PC-9 (cell line): Measurements from ENCODE around the gene CNTNAP2. TPM values are rescaled to one million over a fixed set of nuclear protein-coding genes. Genes with fewer than 3 reads are reported as not detected.

ENCODE experiments used
- BruUV-seq: library from RNA; stranded (reverse); fragments of 400-500 nt; replicated peaks from 2 replicates; lab custom pipeline; 2021; lab: Mats Ljungman, UMichigan
- CTCF ChIA-PET: fragments of 300-600 bp; sonication (Branson Sonifier 250); formaldehyde crosslinking; loops from one replicate; lab custom pipeline; 2022; ENCODE audit warnings: antibody characterized with exemption; lab: Charles Lee
- POLR2A ChIA-PET: fragments of 300-600 bp; sonication (Branson Sonifier 250); formaldehyde crosslinking; loops from one replicate; lab custom pipeline; 2022; ENCODE audit warnings: antibody characterized with exemption; ENCODE audit not compliant: unreplicated experiment; lab: Charles Lee
- DNase-seq, 2 experiments: peaks; one replicate each; pipeline versions ENCODE4 v3.0.0 to v3.0.0-alpha.2; 2015 to 2022; ENCODE audit warnings: mixed read lengths in 1 of 2
- H2AFZ ChIP-seq: fragments of 200-600 bp; sonication (generic); 2 replicates; pipeline ENCODE4 v1.8.1; 2017; ENCODE audit warnings: antibody characterized with exemption
- H3F3A ChIP-seq: fragments of 200-600 bp; sonication (generic); 2 replicates; pipeline ENCODE4 v1.8.1; 2017; ENCODE audit warnings: antibody characterized with exemption, mild to moderate bottlenecking, low read depth; ENCODE audit not compliant: insufficient read depth
- H3K27ac ChIP-seq: fragments of 200-600 bp; sonication (generic); 2 replicates; pipeline ENCODE4 v1.6.1; 2016; ENCODE audit warnings: mixed run types
- H3K27me3 ChIP-seq: fragments of 200-600 bp; sonication (generic); 2 replicates; pipeline ENCODE4 v1.6.1; 2016; ENCODE audit warnings: low read depth, mixed run types; ENCODE audit not compliant: insufficient read depth
- H3K36me3 ChIP-seq: fragments of 200-600 bp; sonication (generic); 2 replicates; pipeline ENCODE4 v1.6.1; 2016; ENCODE audit warnings: low read depth, mixed run types
- H3K4me1 ChIP-seq: fragments of 200-600 bp; sonication (generic); replicated peaks from 2 replicates; pipeline ENCODE4 v1.6.1; 2016; ENCODE audit warnings: mixed run types; ENCODE audit not compliant: insufficient read depth
- H3K4me2 ChIP-seq: fragments of 200-600 bp; sonication (generic); 2 replicates; pipeline ENCODE4 v1.6.1; 2017; ENCODE audit warnings: mixed run types
- H3K4me3 ChIP-seq: fragments of 200-600 bp; sonication (generic); 2 replicates; pipeline ENCODE4 v1.6.1; 2016; ENCODE audit warnings: mixed run types
- H3K79me2 ChIP-seq: fragments of 200-600 bp; sonication (generic); 2 replicates; pipeline ENCODE4 v1.6.1; 2017; ENCODE audit warnings: low read depth, mixed run types
- H3K9me2 ChIP-seq: fragments of 200-600 bp; sonication (generic); 2 replicates; pipeline ENCODE4 v1.8.1; 2017; ENCODE audit warnings: mild to moderate bottlenecking; ENCODE audit not compliant: insufficient read depth
- H3K9me3 ChIP-seq: fragments of 200-600 bp; sonication (generic); 2 replicates; pipeline ENCODE4 v1.8.1; 2016; ENCODE audit warnings: low read depth; ENCODE audit not compliant: insufficient read depth
- H4K20me1 ChIP-seq: fragments of 200-600 bp; sonication (generic); 2 replicates; pipeline ENCODE4 v1.8.1; 2017; ENCODE audit not compliant: insufficient read depth
- EZH2 ChIP-seq: fragments of 200-600 bp; sonication (generic); IDR thresholded peaks from 2 replicates; pipeline ENCODE4 v1.8.0; 2017; ENCODE audit warnings: antibody characterized with exemption, low read depth
- intact Hi-C: fragments of 100-400 bp; cut with micrococcal nuclease; formaldehyde crosslinking; loops from one replicate; pipeline ENCODE4 v1.10.0; 2022; ENCODE audit not compliant: unreplicated experiment
- total RNA-seq: library from RNA; stranded (reverse); gene quantifications from 2 replicates; pipeline ENCODE4 v1.2.3, GENCODE V29; 2021
- TF ChIP-seq, protein P1 (sequence below): fragments of 200-600 bp; sonication (generic); conservative IDR thresholded peaks from 2 replicates; pipeline ENCODE4 v1.6.1; 2017; ENCODE audit warnings: mixed run types, antibody characterized with exemption, mild to moderate bottlenecking, moderate library complexity

CNTNAP2 gene
- total RNA-seq, 1 experiment from 2014 or later: not detected

GRCh38 chr7:147742301-147742700 lies 1625.7 kb downstream of the CNTNAP2 start:
- intact Hi-C loops: no loop called here
- H3K4me1 ChIP-seq: no peaks in the 10 kb centered on the region
- H3K79me2 ChIP-seq: no peaks in the 10 kb centered on the region
- no peak overlapping the region for H3K4me3 ChIP-seq
- no peak overlapping the region for H2AFZ ChIP-seq
- no peaks in the 10 kb centered on the region for H3K9me3 ChIP-seq
- CTCF ChIA-PET: no interaction called here
- H3K4me2 ChIP-seq: no peak overlapping the region
- POLR2A ChIA-PET: no interaction called here
- H3K27me3 ChIP-seq: no peaks in the 10 kb centered on the region
- H3K36me3 ChIP-seq: no peaks in the 10 kb centered on the region
- peaks cover 4% of the 10 kb centered on the region; the same call in 1 of the 2 replicates for H3K9me2 ChIP-seq
- TF ChIP-seq EZH2: no peak
- TF ChIP-seq, protein P1, sequence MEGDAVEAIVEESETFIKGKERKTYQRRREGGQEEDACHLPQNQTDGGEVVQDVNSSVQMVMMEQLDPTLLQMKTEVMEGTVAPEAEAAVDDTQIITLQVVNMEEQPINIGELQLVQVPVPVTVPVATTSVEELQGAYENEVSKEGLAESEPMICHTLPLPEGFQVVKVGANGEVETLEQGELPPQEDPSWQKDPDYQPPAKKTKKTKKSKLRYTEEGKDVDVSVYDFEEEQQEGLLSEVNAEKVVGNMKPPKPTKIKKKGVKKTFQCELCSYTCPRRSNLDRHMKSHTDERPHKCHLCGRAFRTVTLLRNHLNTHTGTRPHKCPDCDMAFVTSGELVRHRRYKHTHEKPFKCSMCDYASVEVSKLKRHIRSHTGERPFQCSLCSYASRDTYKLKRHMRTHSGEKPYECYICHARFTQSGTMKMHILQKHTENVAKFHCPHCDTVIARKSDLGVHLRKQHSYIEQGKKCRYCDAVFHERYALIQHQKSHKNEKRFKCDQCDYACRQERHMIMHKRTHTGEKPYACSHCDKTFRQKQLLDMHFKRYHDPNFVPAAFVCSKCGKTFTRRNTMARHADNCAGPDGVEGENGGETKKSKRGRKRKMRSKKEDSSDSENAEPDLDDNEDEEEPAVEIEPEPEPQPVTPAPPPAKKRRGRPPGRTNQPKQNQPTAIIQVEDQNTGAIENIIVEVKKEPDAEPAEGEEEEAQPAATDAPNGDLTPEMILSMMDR: no peak
- no peak for DNase-seq
- no TSS peak for BruUV-seq
- no peaks in the 10 kb centered on the region for H4K20me1 ChIP-seq
- H3K27ac ChIP-seq: no peak overlapping the region
- H3F3A ChIP-seq: no peaks in the 10 kb centered on the region

- Histone ChIP-seq H3K9me2 (no peaks in the 10 kb centered on the region), H3K27me3 (no peaks in the 10 kb centered on the region), H3K4me3 (no peak overlapping the region), H3K4me2 (no peak overlapping the region), H2AFZ (no peak overlapping the region), H3F3A (no peaks in the 10 kb centered on the region), H3K4me1 (no peaks in the 10 kb centered on the region), H4K20me1 (no peaks in the 10 kb centered on the region), H3K27ac (no peak overlapping the region), H3K36me3 (no peaks in the 10 kb centered on the region), H3K9me3 (no peaks in the 10 kb centered on the region), H3K79me2 (no peaks in the 10 kb centered on the region)
- TF ChIP-seq EZH2: no peak
- TF ChIP-seq, protein P1: no peak
- intact Hi-C loops: no loop called here
- ChIA-PET CTCF (no interaction called here), POLR2A (no interaction called here)
- no peak for DNase-seq
- no TSS peak for BruUV-seq
Observed at GRCh38 chr7:147756300-147756699, 1639.7 kb downstream of the CNTNAP2 start.

DNA sequence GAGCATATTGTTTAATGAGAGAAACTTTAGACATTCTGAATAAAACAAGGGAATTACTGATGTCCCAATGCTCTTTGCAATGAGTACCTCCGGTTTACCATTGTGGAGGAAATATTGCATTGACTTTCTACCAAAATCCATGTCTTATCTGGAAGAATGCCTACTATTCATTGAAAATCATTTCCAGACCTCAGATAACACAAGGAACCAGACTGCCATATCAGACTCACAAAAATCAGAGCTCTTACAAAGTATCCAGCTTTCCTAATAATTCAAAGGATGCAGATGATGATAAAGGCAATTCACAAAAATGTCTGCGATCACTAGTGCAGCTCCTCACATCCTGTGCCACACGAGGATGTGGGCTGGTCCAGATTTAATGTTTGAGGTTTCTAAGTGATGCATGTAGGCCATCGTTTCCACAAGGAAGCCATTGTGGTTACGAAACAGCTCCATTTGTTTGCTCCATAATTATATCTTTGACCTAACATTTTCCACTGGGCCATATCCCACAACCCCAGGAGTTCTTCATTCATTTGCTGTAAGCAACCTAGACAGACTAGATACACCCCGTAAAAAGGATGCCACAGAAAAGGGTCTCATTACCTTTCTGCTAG lies 1642.8 kb downstream of the CNTNAP2 start:
- no peak for DNase-seq
- Histone ChIP-seq H3K9me2 (no peaks in the 10 kb centered on the region), H3K4me3 (no peak overlapping the region), H3K9me3 (no peaks in the 10 kb centered on the region), H3K36me3 (no peaks in the 10 kb centered on the region), H3K27ac (no peak overlapping the region), H4K20me1 (no peaks in the 10 kb centered on the region), H2AFZ (no peak overlapping the region), H3K4me1 (no peaks in the 10 kb centered on the region), H3K27me3 (no peaks in the 10 kb centered on the region), H3F3A (no peaks in the 10 kb centered on the region), H3K4me2 (no peak overlapping the region), H3K79me2 (no peaks in the 10 kb centered on the region)
- CTCF ChIA-PET: no interaction called here
- intact Hi-C loops: no loop called here
- TF ChIP-seq, protein P1: no peak
- no peak for TF ChIP-seq EZH2
- POLR2A ChIA-PET: no interaction called here
- no TSS peak for BruUV-seq
